SKM-1 (cell line): ENCODE data around the gene SLC16A12.
"Not testable (repeated sequence)": the region's sequence is repeated elsewhere in the genome, so short reads cannot be mapped to it uniquely, and the experiment has no call there.

Experiments
- DNase-seq: peaks from one replicate; lab custom pipeline; 2025; ENCODE audit not compliant: unreplicated experiment; lab: John Stamatoyannopoulos, UW

The SLC16A12 gene

DNA sequence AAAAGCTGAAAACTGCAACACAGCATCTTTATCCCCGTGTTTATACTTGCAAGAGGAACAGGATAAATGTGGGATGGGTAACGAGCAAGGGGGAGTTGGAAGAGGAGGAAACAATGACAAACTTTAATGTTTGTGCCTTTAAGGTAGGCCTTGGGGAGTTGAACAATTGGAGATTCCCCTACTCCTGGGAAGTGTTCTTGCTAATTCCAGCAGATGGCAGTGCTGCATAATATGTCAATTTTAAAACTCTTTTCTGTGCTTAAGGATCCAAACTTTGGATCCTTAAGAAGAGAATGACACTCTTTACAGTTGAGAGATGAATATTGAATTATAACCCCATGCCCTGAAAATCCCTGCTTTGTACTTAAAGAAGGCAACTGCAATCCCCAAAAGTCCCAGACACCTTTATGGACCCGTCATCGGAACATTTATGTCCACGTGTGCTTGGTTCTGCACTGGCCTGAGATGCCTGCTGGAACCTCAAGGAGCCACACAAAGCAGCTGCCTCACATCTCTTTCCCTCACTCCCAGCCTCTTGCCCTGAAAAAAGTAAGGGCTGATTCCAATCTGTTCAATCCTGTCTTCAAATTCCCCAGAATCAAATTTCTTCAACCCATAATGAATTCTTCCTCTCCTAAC lies 109.0 kb downstream of the SLC16A12 start:
- peak; percentile 41 for DNase-seq

DNA sequence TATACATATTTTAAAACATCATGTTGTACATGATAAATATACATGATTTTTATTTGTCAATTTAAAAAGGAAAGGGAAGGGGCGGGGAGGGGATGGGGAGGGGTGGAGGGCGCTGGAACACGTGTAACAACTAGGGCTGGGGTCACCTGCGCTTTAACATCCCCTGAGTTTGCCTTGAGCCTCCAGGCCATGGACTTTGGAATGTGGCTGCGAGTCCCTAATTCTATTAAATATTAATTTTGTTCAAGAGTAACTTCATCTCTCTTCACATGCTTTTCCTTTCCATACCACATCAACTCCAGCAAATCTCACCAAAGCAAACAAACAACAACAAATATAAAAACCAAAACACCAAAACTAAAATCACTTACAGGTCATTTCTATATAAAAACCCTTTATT lies 110.4 kb downstream of the SLC16A12 start:
- no peak for DNase-seq

DNA sequence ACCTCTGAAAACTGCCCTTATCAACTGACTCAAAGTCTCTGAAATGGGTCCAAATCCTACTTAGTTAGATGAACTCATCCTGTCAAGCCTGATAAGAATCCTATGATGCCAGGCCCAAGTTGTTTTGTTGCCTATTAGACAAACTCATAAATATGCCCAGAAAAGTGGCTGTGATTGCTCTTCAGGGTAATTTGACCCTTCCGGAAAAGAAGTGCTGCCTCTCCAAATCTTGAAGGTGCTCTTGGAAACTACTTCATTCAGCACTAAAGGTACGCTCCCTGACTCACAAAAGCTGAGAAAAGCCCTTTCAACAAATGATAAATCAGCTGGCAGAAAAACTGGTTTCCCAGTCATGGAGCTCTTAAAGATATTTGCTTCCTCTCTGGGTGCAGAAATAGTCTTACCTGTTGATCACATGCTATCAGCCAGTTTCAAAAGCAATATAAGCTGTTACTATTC lies 114.3 kb downstream of the SLC16A12 start:
- DNase-seq: no peak

DNA sequence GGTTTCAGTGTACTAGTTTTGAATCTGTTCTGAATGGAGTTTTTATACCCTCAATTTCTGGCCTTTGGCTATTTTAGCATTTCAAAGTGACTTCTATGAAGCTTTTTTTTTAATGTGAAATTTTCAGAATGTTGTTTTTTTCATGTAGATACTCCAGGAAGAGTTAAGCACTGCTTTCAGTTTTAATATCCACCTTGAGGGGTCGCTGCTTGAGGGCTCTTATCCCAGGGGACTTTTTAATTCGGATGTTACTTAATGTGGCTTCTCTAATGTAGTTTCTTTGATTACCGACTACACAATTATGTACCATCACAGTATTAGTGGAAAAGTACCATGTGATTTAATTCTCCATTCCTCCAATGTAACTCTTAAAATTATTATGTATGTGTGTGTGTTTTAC lies 115.8 kb downstream of the SLC16A12 start:
- DNase-seq: no peak

DNA sequence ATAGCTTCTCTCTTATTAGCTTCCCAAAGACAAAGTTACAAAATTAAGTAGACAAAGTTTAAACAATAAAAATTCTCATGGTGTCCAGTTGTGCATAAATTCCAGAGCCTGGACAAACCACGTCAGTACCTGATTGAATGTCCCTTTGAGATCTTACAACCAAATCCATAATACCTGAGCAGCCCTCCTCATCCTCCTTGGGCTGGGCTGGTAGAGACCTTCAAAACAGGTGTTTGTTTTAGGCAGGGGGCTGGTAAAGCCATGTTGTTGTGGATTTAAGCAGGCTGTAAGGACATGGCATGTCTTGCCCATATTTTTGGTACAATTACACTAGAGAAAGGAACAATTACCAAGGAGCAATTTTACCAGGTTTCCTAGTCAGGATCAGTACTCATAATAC lies 118.9 kb downstream of the SLC16A12 start:
- DNase-seq: no peak

DNA sequence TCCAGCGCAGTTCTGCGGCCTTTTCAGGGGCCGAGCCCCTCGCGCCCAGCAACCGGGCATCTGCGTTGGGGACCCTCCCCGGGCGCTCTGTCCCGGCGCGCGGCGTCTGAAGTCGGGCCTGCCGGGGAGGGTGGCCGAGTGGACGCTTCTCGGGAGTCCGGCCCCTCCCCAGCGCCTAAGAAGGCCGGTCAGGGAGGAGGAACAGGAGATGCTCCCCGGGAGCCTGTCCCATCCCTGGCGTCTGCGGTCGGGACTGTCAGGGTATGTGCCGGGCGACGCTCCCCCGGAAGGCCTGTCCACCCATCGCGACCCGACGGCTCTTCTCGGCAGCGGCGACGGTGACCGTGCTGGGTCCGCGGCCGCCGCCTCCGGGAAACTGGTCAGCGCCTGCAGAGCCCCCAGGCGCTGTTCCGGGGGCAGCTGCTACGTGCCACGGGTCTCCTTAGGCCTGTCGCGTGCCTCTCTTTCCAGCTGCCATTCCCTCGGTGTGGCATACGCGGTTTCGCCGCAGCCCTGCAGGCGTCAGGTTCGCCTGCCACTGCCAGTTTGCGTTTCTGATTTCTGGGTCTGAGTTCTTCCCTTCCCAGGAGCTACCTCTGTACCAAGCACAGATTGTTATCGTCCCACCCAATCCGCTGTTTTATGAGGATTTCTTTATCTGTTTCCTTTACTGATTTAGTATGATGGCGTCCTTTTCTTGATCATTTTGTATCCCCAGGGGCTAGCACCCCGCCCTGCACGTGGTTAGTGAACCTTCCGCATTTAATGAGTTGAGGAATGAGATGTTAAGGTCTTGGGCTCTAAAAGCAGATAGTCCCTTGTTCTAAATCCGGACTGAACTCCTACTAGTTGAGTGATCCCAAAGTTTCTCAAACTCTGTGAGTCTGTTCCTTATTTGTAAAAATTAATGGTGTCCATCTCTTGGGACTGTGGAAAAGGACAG lies 120.2 kb downstream of the SLC16A12 start:
- no peak for DNase-seq

DNA sequence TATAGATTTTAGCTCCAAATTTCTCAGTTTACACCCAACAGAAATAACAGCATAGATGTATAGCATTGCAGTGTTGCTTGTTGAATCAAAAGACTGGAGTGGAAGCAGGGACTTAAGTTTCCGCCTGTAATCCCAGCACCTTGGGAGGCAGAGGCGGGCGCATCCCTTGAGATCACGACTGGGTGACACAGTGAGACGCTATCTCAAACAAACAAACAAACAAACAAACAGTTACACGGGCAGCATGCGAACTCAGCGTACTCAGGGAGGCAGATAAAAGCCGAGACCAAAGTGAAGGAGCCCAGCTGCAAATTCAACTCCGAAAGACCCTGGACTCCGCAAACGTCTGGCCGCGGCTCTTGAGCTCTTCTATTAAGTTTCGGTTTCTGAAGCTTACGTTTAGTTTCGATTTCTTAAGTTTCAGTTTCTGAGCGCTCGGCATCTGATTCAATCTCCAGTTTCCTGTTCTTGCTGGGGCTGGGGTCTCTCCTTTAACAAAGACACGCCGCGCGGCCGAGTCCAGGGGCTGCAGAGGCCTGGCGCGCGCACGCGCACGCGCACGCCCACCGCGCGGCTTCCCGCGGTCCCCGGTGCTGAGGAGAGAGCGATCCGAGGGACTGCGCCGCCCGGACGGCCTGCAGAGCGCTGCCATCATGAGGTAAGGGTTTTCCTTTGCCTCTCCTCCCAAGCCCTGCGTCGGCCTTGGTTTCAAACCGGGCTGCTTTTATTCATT lies 121.1 kb downstream of the SLC16A12 start, which contains the start of gene IFIT5:
TSS of gene IFIT5 (plus strand) at position 423 of the 733 bp plus-strand sequence. CDS start at position 654, 231 bp downstream.
- peak; percentile 42 for DNase-seq

DNA sequence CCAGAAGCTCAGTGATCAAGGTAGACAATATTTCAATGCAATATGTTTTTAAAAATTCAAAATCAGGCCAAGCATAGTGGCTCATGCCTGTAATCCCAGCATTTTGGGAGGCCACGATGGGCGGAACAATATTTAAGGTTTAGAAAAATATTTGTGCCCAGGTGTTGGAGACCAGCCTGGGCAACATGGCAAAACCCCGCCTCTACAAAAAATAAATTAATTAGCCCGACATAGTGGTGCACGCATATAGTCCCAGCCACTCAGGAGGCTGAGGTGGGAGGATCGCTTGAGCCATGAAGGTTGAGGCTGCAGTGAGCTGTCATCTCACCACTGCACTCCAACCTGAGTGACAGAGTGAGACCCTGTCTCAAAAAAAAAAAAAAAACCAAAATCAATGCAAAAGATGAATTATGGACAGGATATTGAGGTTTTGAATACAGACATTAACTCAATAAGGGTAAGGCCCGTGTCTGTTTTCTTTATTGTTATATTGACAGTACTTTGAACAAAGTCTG lies 121.9 kb downstream of the SLC16A12 start:
- DNase-seq: no peak

DNA sequence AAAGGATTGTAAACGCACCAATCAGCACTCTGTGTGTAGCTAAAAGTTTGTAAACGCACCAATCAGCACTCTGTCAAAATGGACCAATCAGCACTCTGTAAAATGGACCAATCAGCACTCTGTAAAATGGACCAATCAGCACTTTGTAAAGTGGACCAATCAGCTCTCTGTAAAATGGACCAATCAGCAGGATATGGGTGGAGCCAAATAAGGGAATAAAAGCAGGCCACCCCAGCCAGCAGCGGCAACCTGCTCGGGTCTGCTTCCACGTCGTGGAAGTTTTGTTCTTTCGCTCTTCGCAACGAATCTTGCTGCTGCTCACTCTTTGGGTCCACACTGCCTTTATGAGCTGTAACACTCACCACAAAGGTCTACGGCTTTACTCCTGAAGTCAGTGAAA lies 123.1 kb downstream of the SLC16A12 start:
- not testable (repeated sequence) for DNase-seq

DNA sequence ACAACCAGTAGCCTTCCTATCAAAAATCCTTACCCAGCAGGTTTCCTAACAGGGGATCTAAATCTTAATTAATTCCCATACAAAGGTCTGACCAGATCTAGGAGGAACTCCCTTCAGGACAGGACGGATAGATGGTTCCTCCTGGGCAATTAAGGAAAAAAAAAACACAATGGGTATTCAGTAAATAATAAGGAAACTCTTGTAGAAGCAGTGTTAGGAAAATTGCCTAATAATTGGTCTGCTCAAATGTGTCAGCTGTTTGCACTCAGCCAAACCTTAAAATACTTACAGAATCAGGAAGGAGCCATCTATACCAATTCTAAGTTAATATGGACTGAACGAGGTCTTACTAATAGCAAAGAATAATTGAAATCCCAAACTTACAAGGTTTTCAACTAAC lies 124.3 kb downstream of the SLC16A12 start:
- not testable (repeated sequence) for DNase-seq

DNA sequence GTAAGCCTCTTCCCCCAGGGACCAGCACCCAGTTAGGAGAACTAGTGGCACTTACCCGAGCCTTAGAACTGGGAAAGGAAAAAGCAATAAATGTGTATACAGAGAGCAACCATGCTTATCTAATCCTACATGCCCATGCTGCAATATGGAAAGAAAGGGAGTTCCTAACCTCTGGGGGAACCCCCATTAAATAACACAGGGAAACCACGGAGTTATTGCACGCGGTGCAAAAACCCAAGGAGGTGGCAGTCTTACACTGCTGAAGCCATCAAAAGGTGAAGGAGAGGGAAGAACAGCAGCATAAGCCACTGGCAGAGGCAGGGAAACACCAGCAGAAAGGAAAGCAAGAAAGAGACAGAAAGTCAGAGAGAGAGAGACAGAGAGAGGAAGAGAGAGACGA lies 124.8 kb downstream of the SLC16A12 start:
- DNase-seq: not testable (repeated sequence)

DNA sequence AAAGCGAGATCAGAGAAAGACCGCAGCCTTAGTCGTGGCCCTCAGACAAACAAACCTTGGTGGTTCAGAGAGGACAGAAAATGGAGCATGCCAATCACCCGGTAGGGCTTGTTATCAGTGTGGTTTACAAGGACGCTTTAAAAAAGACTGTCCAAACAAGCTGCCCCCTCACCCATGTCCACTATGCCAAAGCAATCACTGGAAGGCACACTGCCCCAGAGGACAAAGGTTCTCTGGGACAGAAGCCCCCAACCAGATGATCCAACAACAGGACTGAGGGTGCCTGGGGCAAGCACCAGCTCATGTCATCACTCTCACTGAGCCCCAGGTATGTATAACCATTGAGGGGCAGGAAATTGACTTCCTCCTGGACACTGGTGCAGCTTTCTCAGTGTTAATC lies 126.1 kb downstream of the SLC16A12 start:
- not testable (repeated sequence) for DNase-seq

DNA sequence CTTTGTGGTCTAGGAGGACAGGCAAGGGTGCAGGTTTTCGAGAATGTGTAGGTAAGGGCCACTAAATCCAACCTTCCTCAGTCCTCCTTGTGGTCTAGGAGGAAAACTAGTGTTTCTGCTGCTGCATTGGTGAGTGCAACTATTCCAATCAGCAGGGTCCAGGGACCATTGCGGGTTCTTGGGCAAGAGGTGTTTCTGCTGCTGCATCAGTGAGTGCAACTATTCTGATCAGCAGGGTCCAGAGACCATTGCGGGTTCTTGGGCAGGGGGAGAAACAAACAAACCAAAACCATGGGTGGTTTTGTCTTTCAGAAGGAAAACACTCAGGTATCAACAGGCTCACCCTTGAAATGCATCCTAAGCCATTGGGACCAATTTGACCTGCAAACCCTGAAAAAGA lies 127.6 kb downstream of the SLC16A12 start:
- not testable (repeated sequence) for DNase-seq

DNA sequence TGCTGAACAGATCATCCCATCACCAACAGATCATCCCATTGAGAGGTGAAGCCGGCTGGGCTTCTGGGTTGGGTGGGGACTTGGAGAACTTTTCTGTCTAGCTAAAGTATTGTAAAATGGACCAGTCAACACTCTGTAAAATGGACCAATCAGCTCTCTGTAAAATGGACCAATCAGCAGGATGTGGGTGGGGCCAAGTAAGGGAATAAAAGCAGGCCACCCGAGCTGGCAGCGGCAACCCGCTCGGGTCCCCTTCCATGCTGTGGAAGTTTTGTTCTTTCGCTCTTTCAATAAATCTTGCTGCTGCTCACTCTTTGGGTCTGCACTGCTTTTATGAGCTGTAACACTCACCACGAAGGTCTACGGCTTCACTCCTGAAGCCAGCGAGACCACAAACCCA lies 129.2 kb downstream of the SLC16A12 start:
- not testable (repeated sequence) for DNase-seq

DNA sequence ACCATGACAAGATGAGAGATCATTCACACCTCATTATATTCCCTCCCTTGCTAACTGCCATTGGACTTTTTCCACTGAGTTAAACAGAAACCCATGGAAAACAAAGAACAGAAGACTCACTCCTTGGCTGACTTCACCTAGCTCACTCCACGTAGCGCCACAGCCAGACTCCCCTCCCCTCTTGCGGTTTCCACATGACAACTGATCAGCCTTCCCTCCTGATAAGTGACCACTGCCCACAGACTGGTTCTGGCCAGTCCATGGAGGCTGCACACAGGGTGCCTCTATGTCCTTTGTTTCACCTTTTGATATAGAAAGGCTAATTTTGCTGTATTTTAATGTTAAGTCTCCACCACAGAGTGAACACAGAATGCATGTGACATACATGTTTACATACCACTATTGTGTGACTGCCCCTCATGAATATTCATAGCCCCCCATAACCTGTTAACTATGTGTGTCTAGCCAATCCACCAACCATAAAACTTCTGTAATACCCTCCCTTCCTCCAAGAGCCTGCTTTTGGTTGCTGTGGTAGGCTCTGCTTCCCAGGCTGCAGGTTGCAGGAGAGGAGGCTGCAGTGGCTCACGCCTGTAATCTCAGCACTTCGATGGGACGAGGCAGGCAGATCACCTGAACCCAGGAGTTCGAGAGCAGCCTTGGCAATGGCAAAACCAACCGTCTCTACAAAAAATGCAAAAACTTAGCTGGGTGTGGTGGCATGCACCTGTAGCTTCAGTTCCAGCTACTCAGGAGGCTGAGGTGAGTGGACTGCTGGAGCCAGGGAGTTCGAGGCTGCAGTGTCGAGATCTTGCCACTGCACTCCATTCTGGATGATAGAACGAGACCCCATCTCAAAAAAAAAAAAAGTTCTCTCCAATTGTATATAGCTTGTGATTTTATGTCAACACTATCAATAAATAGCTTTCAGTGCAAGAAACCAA lies 131.0 kb downstream of the SLC16A12 start:
- no peak for DNase-seq

DNA sequence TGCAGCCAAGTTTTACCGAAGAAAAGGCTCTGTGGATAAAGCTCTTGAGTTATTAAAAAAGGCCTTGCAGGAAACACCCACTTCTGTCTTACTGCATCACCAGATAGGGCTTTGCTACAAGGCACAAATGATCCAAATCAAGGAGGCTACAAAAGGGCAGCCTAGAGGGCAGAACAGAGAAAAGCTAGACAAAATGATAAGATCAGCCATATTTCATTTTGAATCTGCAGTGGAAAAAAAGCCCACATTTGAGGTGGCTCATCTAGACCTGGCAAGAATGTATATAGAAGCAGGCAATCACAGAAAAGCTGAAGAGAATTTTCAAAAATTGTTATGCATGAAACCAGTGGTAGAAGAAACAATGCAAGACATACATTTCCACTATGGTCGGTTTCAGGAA lies 132.4 kb downstream of the SLC16A12 start:
- DNase-seq: no peak

DNA sequence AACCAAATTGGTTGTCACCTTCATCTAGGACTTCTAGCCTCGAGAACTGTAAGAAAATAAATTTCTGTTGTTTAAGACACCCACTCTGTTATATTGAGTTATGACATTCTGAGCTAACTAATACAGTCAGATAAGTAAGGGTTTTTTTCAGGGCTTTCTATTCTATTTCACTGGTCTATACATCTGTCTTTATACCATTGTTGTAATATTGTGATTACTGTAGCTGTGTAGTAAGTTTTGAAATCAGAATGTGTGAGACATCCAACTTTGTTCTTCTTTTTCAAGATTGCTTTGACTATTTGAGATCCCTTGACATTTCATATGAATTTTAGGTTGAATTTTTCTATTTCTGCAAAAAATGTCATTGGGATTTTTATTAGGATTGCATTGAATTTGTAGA lies 135.4 kb downstream of the SLC16A12 start:
- DNase-seq: no peak

DNA sequence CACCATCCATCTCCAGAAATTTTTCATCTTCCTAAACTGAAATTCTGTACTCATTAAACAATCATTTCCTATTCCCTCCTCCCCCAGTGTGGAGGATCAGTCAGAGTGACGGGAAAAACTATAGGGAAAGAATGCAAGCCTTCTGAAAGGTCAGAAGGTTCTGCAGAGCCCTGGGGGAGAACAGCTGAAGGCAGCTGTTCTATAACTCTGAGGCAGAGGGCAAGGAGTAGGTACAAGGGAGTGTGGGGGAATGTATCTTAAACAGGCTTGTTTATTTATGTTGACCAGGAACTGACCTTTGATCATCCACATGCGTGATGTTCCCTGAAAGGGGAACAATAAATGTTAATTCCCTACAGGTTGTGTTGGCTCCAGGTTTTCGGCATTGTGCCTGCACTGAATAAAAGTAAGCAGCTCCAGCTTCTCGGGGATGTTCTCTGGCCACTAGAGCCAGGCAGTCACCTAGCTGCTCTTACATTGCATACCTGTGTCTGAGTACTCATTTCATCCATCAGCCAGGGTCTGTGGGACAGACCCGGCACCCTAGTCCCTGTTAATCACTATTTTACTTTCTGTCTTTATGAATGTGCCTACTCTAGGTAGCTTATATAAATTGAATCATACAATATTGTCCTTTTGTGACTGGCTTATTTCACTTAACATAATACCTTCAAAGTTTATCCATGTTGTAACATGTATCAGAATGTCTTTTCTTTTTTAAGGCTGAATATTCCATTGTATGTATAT lies 137.2 kb downstream of the SLC16A12 start:
- no peak for DNase-seq

DNA sequence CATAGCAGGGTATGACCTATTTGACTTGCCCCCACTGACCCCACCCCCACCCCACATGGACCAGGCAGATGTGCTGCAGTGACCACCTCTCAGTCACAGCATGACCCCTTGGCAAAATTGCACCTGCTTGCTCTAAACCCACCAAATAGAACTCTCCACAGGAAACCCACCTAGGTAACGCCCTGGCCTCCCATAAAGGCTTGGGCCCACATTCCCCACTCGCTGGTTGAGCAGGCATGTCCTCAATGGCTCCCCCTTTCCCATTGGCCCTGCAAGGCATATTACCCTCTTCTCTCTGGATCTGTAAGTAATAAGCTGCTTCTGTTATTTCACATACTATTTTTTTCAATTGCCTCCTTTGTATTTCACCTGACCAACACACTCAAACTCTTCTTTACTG lies 140.3 kb downstream of the SLC16A12 start:
- no peak for DNase-seq
